ENCODE measurements around the gene GPR132.
A peak's percentile ranks its signal among the peaks of the same experiment; 100 is the strongest.

GRCh38 chr14:105058521-105059034, 6.7 kb downstream of the GPR132 start:
- TF ChIP-seq POLR2A (IDR thresholded peaks at IDR 0.05; ENCODE audit: low read depth, low read length) (0 out of 2 replicates have a peak, but pooled peaks have one; percentile 46), POLR2AphosphoS5 (IDR thresholded peaks at IDR 0.05; ENCODE audit: low read depth, low read length) (peak; percentile 40; the same call in 1 of the 2 replicates), POU2F2 (IDR thresholded peaks at IDR 0.05; ENCODE audit: low read depth, low read length) (0 out of 2 replicates have a peak, but pooled peaks have one; percentile 18)

Measured in GM12891 (cell line).